Caco-2 (cell line): ENCODE measurements around the gene OSBPL1A. TPM values are rescaled to one million over a fixed set of nuclear protein-coding genes. Genes with fewer than 3 reads are reported as not detected.

Experiments
- BruUV-seq: library from RNA; stranded (reverse); fragments of 400-500 nt; replicated peaks from 2 replicates; lab custom pipeline; 2021; lab: Mats Ljungman, UMichigan
- CTCF ChIA-PET: fragments of 300-600 bp; sonication (Branson Sonifier 250); formaldehyde crosslinking; loops from one replicate; lab custom pipeline; 2022; ENCODE audit warnings: antibody characterized with exemption; lab: Charles Lee
- POLR2A ChIA-PET: fragments of 300-600 bp; sonication (Branson Sonifier 250); formaldehyde crosslinking; loops from one replicate; lab custom pipeline; 2022; ENCODE audit warnings: antibody characterized with exemption; lab: Charles Lee
- DNase-seq, 2 experiments: peaks; one replicate each; pipeline versions ENCODE4 v3.0.0 to v3.0.0-alpha.2; 2020 to 2022
- H3K27me3 ChIP-seq: replicated peaks from 2 replicates; pipeline ENCODE4 v1.6.0; 2011; ENCODE audit warnings: low read length; ENCODE audit not compliant: control insufficient read depth, insufficient read depth
- H3K36me3 ChIP-seq: 2 replicates; pipeline ENCODE4 v1.5.1; 2011; ENCODE audit warnings: low read length; ENCODE audit not compliant: control insufficient read depth, insufficient read depth
- H3K4me1 ChIP-seq: fragments of 250-450 bp; sonication (Bioruptor Pico); 2 replicates; pipeline ENCODE4 v1.5.1; 2020; ENCODE audit warnings: mild to moderate bottlenecking
- H3K4me3 ChIP-seq: 2 replicates; pipeline ENCODE4 v1.5.1; 2011; ENCODE audit warnings: low read depth, mild to moderate bottlenecking, control low read depth, low read length
- H3K9me3 ChIP-seq: fragments of 250-450 bp; sonication (Bioruptor Pico); 2 replicates; pipeline ENCODE4 v1.5.1; 2020; ENCODE audit warnings: mild to moderate bottlenecking, moderate library complexity
- H3K27ac Mint-ChIP-seq: one replicate; pipeline ENCODE4 v1.8.0; 2022; ENCODE audit warnings: mixed read lengths; ENCODE audit not compliant: unreplicated experiment
- H3K27me3 Mint-ChIP-seq: one replicate; pipeline ENCODE4 v1.8.0; 2022; ENCODE audit warnings: mixed read lengths; ENCODE audit not compliant: insufficient read depth, unreplicated experiment
- H3K36me3 Mint-ChIP-seq: one replicate; pipeline ENCODE4 v1.8.0; 2022; ENCODE audit warnings: mild to moderate bottlenecking, mixed read lengths; ENCODE audit not compliant: insufficient read depth, unreplicated experiment
- H3K4me1 Mint-ChIP-seq: one replicate; pipeline ENCODE4 v1.8.0; 2022; ENCODE audit warnings: low read depth, mixed read lengths; ENCODE audit not compliant: unreplicated experiment
- H3K4me3 Mint-ChIP-seq: one replicate; pipeline ENCODE4 v1.8.0; 2022; ENCODE audit warnings: mild to moderate bottlenecking, moderate library complexity, mixed read lengths; ENCODE audit not compliant: unreplicated experiment
- H3K9me3 Mint-ChIP-seq: one replicate; pipeline ENCODE4 v1.8.0; 2022; ENCODE audit warnings: mixed read lengths; ENCODE audit not compliant: unreplicated experiment
- intact Hi-C: fragments of 100-400 bp; cut with micrococcal nuclease; formaldehyde crosslinking; loops from one replicate; pipeline ENCODE4 v1.10.0; 2022; ENCODE audit not compliant: unreplicated experiment
- total RNA-seq: library from RNA; stranded (reverse); gene quantifications from 2 replicates; pipeline ENCODE4 v1.2.3, GENCODE V29; 2022
- TF ChIP-seq, protein P1 (sequence below), 2 experiments: fragments of 200-600 bp in 1 of 2; IDR thresholded peaks; 1 replicate in 1 of 2; 2 replicates in 1 of 2; pipeline versions ENCODE4 v1.5.1 to v1.8.0; 2011 to 2022; ENCODE audit warnings: antibody characterized with exemption in 1 of 2, control low read depth in 1 of 2, inconsistent platforms in 1 of 2, low read depth in 1 of 2, low read length in 1 of 2, mild to moderate bottlenecking in 1 of 2, moderate library complexity in 1 of 2; ENCODE audit not compliant: insufficient read depth in 1 of 2, severe bottlenecking in 1 of 2, unreplicated experiment in 1 of 2

The OSBPL1A gene
- total RNA-seq, 1 experiment from 2014 or later, result 15.7 TPM

DNA sequence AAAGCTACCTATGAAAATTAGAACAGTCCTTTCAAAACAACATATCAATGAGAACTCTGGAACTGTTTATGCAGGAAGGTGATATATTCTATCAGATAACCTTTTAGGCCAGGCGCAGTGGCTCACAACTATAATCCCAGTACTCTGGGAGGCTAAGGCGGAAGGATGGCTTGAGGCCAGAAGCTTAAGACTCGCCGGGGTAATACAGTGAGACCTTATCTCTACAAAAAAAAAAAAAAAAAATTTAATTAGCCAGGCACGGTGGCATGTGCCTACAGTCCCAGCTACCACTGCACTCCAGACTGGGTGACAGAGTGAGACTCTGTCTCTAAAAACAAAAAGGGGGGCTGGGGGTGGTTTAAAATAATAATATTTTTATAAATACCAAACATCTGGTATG lies 77.9 kb downstream of the OSBPL1A start:
- Histone ChIP-seq H3K4me1 (0 out of 2 replicates have a peak, but pooled peaks cover 5% of the 10 kb centered on the region), H3K4me3 (no peak overlapping the region), H3K9me3 (no peaks in the 10 kb centered on the region), H3K27me3 (no peaks in the 10 kb centered on the region), H3K36me3 (no peaks in the 10 kb centered on the region)
- no peak overlapping the region for H3K27ac Mint-ChIP-seq
- intact Hi-C loops, result no loop called here
- ChIA-PET POLR2A (no interaction called here), CTCF (no interaction called here)
- H3K36me3 Mint-ChIP-seq, result no peaks in the 10 kb centered on the region
- TF ChIP-seq, protein P1, sequence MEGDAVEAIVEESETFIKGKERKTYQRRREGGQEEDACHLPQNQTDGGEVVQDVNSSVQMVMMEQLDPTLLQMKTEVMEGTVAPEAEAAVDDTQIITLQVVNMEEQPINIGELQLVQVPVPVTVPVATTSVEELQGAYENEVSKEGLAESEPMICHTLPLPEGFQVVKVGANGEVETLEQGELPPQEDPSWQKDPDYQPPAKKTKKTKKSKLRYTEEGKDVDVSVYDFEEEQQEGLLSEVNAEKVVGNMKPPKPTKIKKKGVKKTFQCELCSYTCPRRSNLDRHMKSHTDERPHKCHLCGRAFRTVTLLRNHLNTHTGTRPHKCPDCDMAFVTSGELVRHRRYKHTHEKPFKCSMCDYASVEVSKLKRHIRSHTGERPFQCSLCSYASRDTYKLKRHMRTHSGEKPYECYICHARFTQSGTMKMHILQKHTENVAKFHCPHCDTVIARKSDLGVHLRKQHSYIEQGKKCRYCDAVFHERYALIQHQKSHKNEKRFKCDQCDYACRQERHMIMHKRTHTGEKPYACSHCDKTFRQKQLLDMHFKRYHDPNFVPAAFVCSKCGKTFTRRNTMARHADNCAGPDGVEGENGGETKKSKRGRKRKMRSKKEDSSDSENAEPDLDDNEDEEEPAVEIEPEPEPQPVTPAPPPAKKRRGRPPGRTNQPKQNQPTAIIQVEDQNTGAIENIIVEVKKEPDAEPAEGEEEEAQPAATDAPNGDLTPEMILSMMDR (IDR thresholded peaks at IDR 0.05; ENCODE audit: insufficient read depth in 1 of 2, low read depth in 1 of 2, low read length in 1 of 2, severe bottlenecking in 1 of 2, unreplicated experiment in 1 of 2), result no peak
- no peak for DNase-seq
- H3K9me3 Mint-ChIP-seq, result no peaks in the 10 kb centered on the region
- H3K27me3 Mint-ChIP-seq, result no peaks in the 10 kb centered on the region
- no peaks in the 10 kb centered on the region for H3K4me1 Mint-ChIP-seq
- no peak overlapping the region for H3K4me3 Mint-ChIP-seq
- BruUV-seq, result no TSS peak

DNA sequence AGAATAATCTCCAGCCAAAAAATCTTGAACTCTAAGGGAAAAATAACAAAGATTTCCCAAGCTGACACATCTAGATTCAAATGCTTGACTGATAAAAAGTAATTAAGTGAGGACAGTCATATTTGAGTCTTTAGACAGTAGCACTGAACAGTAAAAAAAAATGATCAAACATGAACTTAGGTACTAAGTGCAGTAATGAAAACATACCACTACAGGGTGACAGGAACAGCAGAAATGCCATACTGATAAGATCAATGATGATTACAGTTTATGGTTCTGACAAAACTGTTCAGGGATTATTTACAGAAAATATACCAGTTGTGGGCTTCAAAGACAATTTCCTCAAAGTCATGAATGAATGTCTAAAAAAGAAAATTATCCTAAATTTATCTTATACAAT lies 80.3 kb downstream of the OSBPL1A start:
- ChIA-PET POLR2A (no interaction called here), CTCF (no interaction called here)
- peak in 1 of 2 experiments; percentile 1 for DNase-seq
- H3K9me3 Mint-ChIP-seq, result no peaks in the 10 kb centered on the region
- no peak overlapping the region for H3K27ac Mint-ChIP-seq
- Histone ChIP-seq H3K4me1 (0 out of 2 replicates have a peak, but pooled peaks cover 5% of the 10 kb centered on the region), H3K4me3 (no peak overlapping the region), H3K9me3 (no peaks in the 10 kb centered on the region), H3K36me3 (no peaks in the 10 kb centered on the region), H3K27me3 (no peaks in the 10 kb centered on the region)
- no peak overlapping the region for H3K4me3 Mint-ChIP-seq
- no peaks in the 10 kb centered on the region for H3K27me3 Mint-ChIP-seq
- no peaks in the 10 kb centered on the region for H3K4me1 Mint-ChIP-seq
- no peaks in the 10 kb centered on the region for H3K36me3 Mint-ChIP-seq
- no TSS peak for BruUV-seq
- intact Hi-C loops, result no loop called here
- TF ChIP-seq, protein P1 (IDR thresholded peaks at IDR 0.05; ENCODE audit: insufficient read depth in 1 of 2, low read depth in 1 of 2, low read length in 1 of 2, severe bottlenecking in 1 of 2, unreplicated experiment in 1 of 2), result no peak

DNA sequence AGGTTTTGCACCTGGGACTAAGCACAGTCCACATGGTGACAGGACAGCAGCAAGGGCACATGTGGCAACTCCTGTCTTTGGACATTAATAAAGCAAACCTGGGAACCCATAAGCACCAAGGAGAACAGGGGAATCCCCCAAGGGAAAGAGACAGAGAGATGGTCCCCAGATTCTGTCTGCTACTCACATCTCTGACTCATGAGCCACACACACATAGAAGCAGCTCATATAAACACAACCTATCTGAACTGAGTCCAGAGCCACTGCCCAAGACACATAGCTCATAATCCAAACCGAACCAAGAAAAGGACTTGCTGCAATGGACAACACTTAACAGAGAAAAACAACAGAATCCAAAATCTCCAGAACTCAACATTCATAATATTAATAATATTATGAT lies 82.5 kb downstream of the OSBPL1A start:
- H3K4me3 ChIP-seq, result no peak overlapping the region
- Mint-ChIP-seq H3K27ac (no peak overlapping the region), H3K4me1 (no peaks in the 10 kb centered on the region), H3K27me3 (no peaks in the 10 kb centered on the region), H3K4me3 (no peak overlapping the region), H3K36me3 (no peaks in the 10 kb centered on the region), H3K9me3 (no peaks in the 10 kb centered on the region)
- CTCF ChIA-PET, result no interaction called here
- intact Hi-C loops, result no loop called here
- no peaks in the 10 kb centered on the region for H3K27me3 ChIP-seq
- 0 out of 2 replicates have a peak, but pooled peaks cover 5% of the 10 kb centered on the region for H3K4me1 ChIP-seq
- no peak for DNase-seq
- TF ChIP-seq, protein P1 (IDR thresholded peaks at IDR 0.05; ENCODE audit: insufficient read depth in 1 of 2, low read depth in 1 of 2, low read length in 1 of 2, severe bottlenecking in 1 of 2, unreplicated experiment in 1 of 2), result no peak
- BruUV-seq, result no TSS peak
- no peaks in the 10 kb centered on the region for H3K36me3 ChIP-seq
- POLR2A ChIA-PET, result no interaction called here
- no peaks in the 10 kb centered on the region for H3K9me3 ChIP-seq
